ENCODE measurements around the gene SLC9B1.
"Not testable (repeated sequence)": the region's sequence is repeated elsewhere in the genome, so short reads cannot be mapped to it uniquely, and the experiment has no call there.

The SLC9B1 gene

GRCh38 chr4:102981005-102981404 lies 38.5 kb downstream of the SLC9B1 start (continued):
- no peak for TF ChIP-seq SP3 (tag by site-specific recombination; IDR thresholded peaks at IDR 0.05)
- TF ChIP-seq ZNF274 (IDR thresholded peaks at IDR 0.05; ENCODE audit: low read length), result no peak
- TF ChIP-seq ZNF274 (tag by site-specific recombination; IDR thresholded peaks at IDR 0.05; ENCODE audit: borderline replicate concordance), result no peak

GRCh38 chr4:102961813-102962212 lies 57.7 kb downstream of the SLC9B1 start:
- H3K9me3 ChIP-seq (ENCODE audit: control insufficient read depth, insufficient read depth, low read depth, low read length); H3K36me3 ChIP-seq (ENCODE audit: control insufficient read depth in 2 of 2, insufficient read depth in 1 of 2, low read length in 2 of 2); POLR2A ChIA-PET; H3K4me1 ChIP-seq (ENCODE audit: control insufficient read depth, insufficient read depth, low read length); H3K27ac ChIP-seq (ENCODE audit: extremely low read depth, low read depth, low read length); H3K4me3 ChIP-seq (ENCODE audit: low read depth, low read length); CTCF ChIA-PET: not testable (repeated sequence)

- no peak for TF ChIP-seq ZNF19 (tag by site-specific recombination; IDR thresholded peaks at IDR 0.05; ENCODE audit: low read depth)
- Histone ChIP-seq H3K36me3 (ENCODE audit: control insufficient read depth in 2 of 2, insufficient read depth in 1 of 2, low read length in 2 of 2) (no peaks in the 10 kb centered on the region), H3K4me1 (ENCODE audit: control insufficient read depth, insufficient read depth, low read length) (no peaks in the 10 kb centered on the region), H3K27ac (ENCODE audit: extremely low read depth, low read depth, low read length) (no peak overlapping the region), H3K9me3 (ENCODE audit: control insufficient read depth, insufficient read depth, low read depth, low read length) (no peaks in the 10 kb centered on the region), H3K4me3 (ENCODE audit: low read depth, low read length) (no peak overlapping the region)
- POLR2A ChIA-PET, result no interaction called here
- CTCF ChIA-PET, result no interaction called here
These were observed 60.0 kb downstream of the SLC9B1 start for GRCh38 chr4:102959496-102959895.

- no peak for TF ChIP-seq ZBTB11 (tag by site-specific recombination; conservative IDR thresholded peaks at IDR 0.05; ENCODE audit: low read depth)
- no peak overlapping the region for H3K4me3 ChIP-seq (ENCODE audit: low read depth, low read length)
- H3K27ac ChIP-seq (ENCODE audit: extremely low read depth, low read depth, low read length), result no peak overlapping the region
- H3K9me3 ChIP-seq (ENCODE audit: control insufficient read depth, insufficient read depth, low read depth, low read length), result no peaks in the 10 kb centered on the region
- CTCF ChIA-PET, result no interaction called here
- H3K36me3 ChIP-seq (ENCODE audit: control insufficient read depth in 2 of 2, insufficient read depth in 1 of 2, low read length in 2 of 2), result no peaks in the 10 kb centered on the region
- H3K4me1 ChIP-seq (ENCODE audit: control insufficient read depth, insufficient read depth, low read length), result no peaks in the 10 kb centered on the region
- POLR2A ChIA-PET, result no interaction called here
These were observed 74.4 kb downstream of the SLC9B1 start for GRCh38 chr4:102945066-102945465.

- H3K4me3 ChIP-seq (ENCODE audit: low read depth, low read length); H3K4me1 ChIP-seq (ENCODE audit: control insufficient read depth, insufficient read depth, low read length); CTCF ChIA-PET; POLR2A ChIA-PET; H3K27ac ChIP-seq (ENCODE audit: extremely low read depth, low read depth, low read length); H3K36me3 ChIP-seq (ENCODE audit: control insufficient read depth in 2 of 2, insufficient read depth in 1 of 2, low read length in 2 of 2); H3K9me3 ChIP-seq (ENCODE audit: control insufficient read depth, insufficient read depth, low read depth, low read length): not testable (repeated sequence)
These were observed 81.4 kb downstream of the SLC9B1 start for GRCh38 chr4:102938063-102938462.

GRCh38 chr4:102935716-102936115 lies 83.8 kb downstream of the SLC9B1 start:
- no peaks in the 10 kb centered on the region for H3K9me3 ChIP-seq (ENCODE audit: control insufficient read depth, insufficient read depth, low read depth, low read length)
- H3K4me1 ChIP-seq (ENCODE audit: control insufficient read depth, insufficient read depth, low read length), result no peaks in the 10 kb centered on the region
- no peaks in the 10 kb centered on the region for H3K36me3 ChIP-seq (ENCODE audit: control insufficient read depth in 2 of 2, insufficient read depth in 1 of 2, low read length in 2 of 2)
- H3K27ac ChIP-seq (ENCODE audit: extremely low read depth, low read depth, low read length), result no peak overlapping the region
- CTCF ChIA-PET, result no interaction called here
- POLR2A ChIA-PET, result no interaction called here
- no peak overlapping the region for H3K4me3 ChIP-seq (ENCODE audit: low read depth, low read length)
- no peak for TF ChIP-seq ZNF121 (tag by site-specific recombination; IDR thresholded peaks at IDR 0.05)
- TF ChIP-seq KLF9 (tag by site-specific recombination; IDR thresholded peaks at IDR 0.05; ENCODE audit: low read depth), result no peak
- no peak for TF ChIP-seq GFI1B (tag by site-specific recombination; IDR thresholded peaks at IDR 0.05)
- no peak for TF ChIP-seq ZBTB17 (tag by site-specific recombination; IDR thresholded peaks at IDR 0.05)
- TF ChIP-seq ZNF645 (tag by site-specific recombination; IDR thresholded peaks at IDR 0.05), result no peak
- no peak for TF ChIP-seq KLF1 (tag by site-specific recombination; IDR thresholded peaks at IDR 0.05)
- no peak for TF ChIP-seq ZNF362 (tag by site-specific recombination; IDR thresholded peaks at IDR 0.05)
- TF ChIP-seq SALL2 (tag by site-specific recombination; IDR thresholded peaks at IDR 0.05; ENCODE audit: borderline replicate concordance), result no peak
- no peak for TF ChIP-seq ZSCAN23 (tag by site-specific recombination; IDR thresholded peaks at IDR 0.05)
- no peak for TF ChIP-seq KLF8 (tag by site-specific recombination; IDR thresholded peaks at IDR 0.05)
- no peak for TF ChIP-seq ZNF600 (tag by site-specific recombination; IDR thresholded peaks at IDR 0.05)
- no peak for TF ChIP-seq ZNF610 (tag by site-specific recombination; IDR thresholded peaks at IDR 0.05; ENCODE audit: borderline replicate concordance)
- TF ChIP-seq GLI4 (tag by site-specific recombination; IDR thresholded peaks at IDR 0.05), result no peak
- no peak for TF ChIP-seq ZNF560 (tag by site-specific recombination; IDR thresholded peaks at IDR 0.05; ENCODE audit: borderline replicate concordance)
- TF ChIP-seq ZNF223 (tag by site-specific recombination; IDR thresholded peaks at IDR 0.05), result no peak

All from HEK293 (cell line).